T-helper 1 cell treated with Interleukin-12 subunit alpha and Interleukin-12 subunit beta and Interleukin-4 antibody, amounts not matched to agents 30 μg/mL and 1 μg/mL, for 36 hours (primary cell): ENCODE measurements around the gene AKT3.
"Not testable (repeated sequence)": the region's sequence is repeated elsewhere in the genome, so short reads cannot be mapped to it uniquely, and the experiment has no call there.

ENCODE experiments used
- H3K27ac Mint-ChIP-seq: one replicate; pipeline ENCODE4 v1.8.0; 2021; ENCODE audit warnings: mild to moderate bottlenecking, mixed read lengths
- H3K27me3 Mint-ChIP-seq: one replicate; pipeline ENCODE4 v1.8.0; 2021; ENCODE audit warnings: low read depth, mixed read lengths
- H3K36me3 Mint-ChIP-seq: one replicate; pipeline ENCODE4 v1.8.0; 2021; ENCODE audit warnings: low read depth, mixed read lengths
- H3K4me1 Mint-ChIP-seq: one replicate; pipeline ENCODE4 v1.8.0; 2021; ENCODE audit warnings: low read depth, mixed read lengths
- H3K4me3 Mint-ChIP-seq: one replicate; pipeline ENCODE4 v1.8.0; 2021; ENCODE audit warnings: mild to moderate bottlenecking, moderate library complexity, mixed read lengths
- H3K9me3 Mint-ChIP-seq: one replicate; pipeline ENCODE4 v1.8.0; 2021; ENCODE audit warnings: mixed read lengths

Gene AKT3

DNA sequence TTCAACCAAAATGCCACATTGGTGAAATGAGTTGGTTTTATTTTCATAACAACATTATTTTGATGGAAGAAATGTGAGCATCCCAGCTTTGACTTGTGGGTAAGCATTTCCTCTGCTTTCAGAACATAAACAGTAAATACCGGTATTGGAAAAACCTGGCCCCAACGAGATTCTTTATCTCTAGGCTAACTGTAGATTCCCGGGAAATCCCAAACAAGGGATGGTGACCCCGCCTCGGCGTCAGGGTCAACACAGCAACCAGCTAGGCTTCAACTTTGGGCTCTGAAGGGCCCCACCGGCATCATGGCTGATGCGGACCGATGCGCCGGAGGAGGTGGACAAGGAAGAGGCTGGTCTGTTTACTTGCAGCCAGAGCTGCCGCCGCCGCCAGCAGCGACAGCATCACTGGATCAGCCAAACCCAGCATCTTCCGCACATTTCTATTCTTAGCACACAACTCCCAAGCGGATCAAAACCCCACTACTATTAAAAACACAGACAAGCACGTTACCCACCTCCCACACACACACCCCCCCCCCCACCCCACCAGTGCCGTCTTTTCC, 1.1 kb downstream of the AKT3 start:
- peaks cover 21% of the 10 kb centered on the region for H3K4me1 Mint-ChIP-seq
- peak overlapping the region; percentile 94 for H3K27ac Mint-ChIP-seq
- H3K4me3 Mint-ChIP-seq: peak overlapping the region; percentile 96
- H3K27me3 Mint-ChIP-seq: peaks cover 42% of the 10 kb centered on the region
- H3K9me3 Mint-ChIP-seq: no peaks in the 10 kb centered on the region
- H3K36me3 Mint-ChIP-seq: peaks cover 3% of the 10 kb centered on the region

DNA sequence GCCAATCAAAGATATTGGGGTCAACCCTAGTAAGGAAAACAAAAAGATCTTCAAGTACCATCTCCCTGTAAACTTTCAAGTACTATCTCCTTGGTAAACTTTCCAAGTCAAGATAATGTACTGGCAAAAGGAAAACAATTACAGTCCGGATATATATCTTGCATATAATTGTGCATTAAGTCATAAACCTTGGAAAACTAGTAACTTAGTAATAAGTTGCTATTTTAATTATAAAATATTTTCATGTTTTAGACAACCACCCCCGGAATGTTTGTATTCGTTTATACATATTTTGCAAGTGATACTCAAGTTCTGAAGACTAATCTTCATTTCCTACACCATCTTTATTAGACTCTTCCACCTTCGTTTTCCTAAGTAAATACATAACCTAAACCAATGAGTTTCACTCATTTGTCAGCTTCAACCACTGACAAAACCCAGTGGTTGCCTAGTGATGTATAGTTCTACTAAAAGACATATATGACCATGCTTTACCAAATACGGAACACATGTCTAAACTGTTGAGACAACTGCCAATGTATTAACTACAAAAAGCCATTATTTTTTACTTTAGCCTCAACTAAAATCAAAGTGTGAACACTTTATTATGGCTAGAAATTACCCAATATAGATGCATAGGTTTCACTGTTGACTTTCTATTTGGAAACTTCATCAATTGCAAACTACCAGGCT, 1.7 kb downstream of the AKT3 start:
- Mint-ChIP-seq H3K4me3 (peak overlapping the region; percentile 96), H3K4me1 (peaks cover 21% of the 10 kb centered on the region), H3K9me3 (peaks cover 2% of the 10 kb centered on the region), H3K36me3 (peaks cover 3% of the 10 kb centered on the region), H3K27ac (no peak overlapping the region), H3K27me3 (peaks cover 42% of the 10 kb centered on the region)

GRCh38 chr1:243846761-243847160, 3.3 kb downstream of the AKT3 start:
- Mint-ChIP-seq H3K27me3 (peaks cover 34% of the 10 kb centered on the region), H3K4me3 (no peak overlapping the region), H3K9me3 (peaks cover 4% of the 10 kb centered on the region), H3K4me1 (peaks cover 29% of the 10 kb centered on the region), H3K27ac (no peak overlapping the region), H3K36me3 (peaks cover 3% of the 10 kb centered on the region)

- H3K4me3 Mint-ChIP-seq: no peak overlapping the region
- no peak overlapping the region for H3K27ac Mint-ChIP-seq
- peaks cover 4% of the 10 kb centered on the region for H3K9me3 Mint-ChIP-seq
- H3K36me3 Mint-ChIP-seq: peaks cover 5% of the 10 kb centered on the region
- peaks cover 23% of the 10 kb centered on the region for H3K4me1 Mint-ChIP-seq
- peaks cover 26% of the 10 kb centered on the region for H3K27me3 Mint-ChIP-seq
Measured at GRCh38 chr1:243845888-243846287, 4.2 kb downstream of the AKT3 start.

DNA sequence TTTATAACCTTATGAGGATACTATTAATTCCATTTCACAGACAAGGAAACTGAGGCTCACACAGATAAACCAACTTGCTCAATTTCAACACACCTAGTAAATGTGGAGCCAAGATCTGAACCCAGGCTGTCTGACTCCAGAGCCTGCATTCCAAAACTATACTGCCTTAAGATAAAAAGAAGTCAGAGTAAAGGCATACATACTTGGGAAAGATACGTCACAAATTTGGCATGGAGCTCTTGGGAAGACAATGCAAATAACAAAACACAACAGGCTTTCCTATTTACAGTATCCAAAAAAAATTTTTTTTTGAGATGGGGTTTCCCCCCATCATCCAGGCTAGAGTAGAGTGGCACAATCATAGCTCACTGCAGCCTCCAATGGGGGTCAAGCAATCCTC, 5.9 kb downstream of the AKT3 start:
- H3K27me3 Mint-ChIP-seq: peaks cover 25% of the 10 kb centered on the region
- no peak overlapping the region for H3K27ac Mint-ChIP-seq
- H3K36me3 Mint-ChIP-seq: peaks cover 5% of the 10 kb centered on the region
- no peak overlapping the region for H3K4me3 Mint-ChIP-seq
- peaks cover 4% of the 10 kb centered on the region for H3K9me3 Mint-ChIP-seq
- H3K4me1 Mint-ChIP-seq: peaks cover 23% of the 10 kb centered on the region

- Mint-ChIP-seq H3K9me3 (peaks cover 4% of the 10 kb centered on the region), H3K4me1 (peaks cover 18% of the 10 kb centered on the region), H3K27ac (no peak overlapping the region), H3K36me3 (peaks cover 2% of the 10 kb centered on the region), H3K27me3 (peaks cover 14% of the 10 kb centered on the region), H3K4me3 (no peak overlapping the region)
Measured at GRCh38 chr1:243842978-243843511, 7.0 kb downstream of the AKT3 start.

GRCh38 chr1:243842161-243842560, 7.9 kb downstream of the AKT3 start:
- peaks cover 6% of the 10 kb centered on the region for H3K9me3 Mint-ChIP-seq
- peaks cover 11% of the 10 kb centered on the region for H3K27me3 Mint-ChIP-seq
- H3K4me1 Mint-ChIP-seq: peaks cover 24% of the 10 kb centered on the region
- H3K4me3 Mint-ChIP-seq: no peak overlapping the region
- H3K36me3 Mint-ChIP-seq: peaks cover 3% of the 10 kb centered on the region
- no peak overlapping the region for H3K27ac Mint-ChIP-seq

DNA sequence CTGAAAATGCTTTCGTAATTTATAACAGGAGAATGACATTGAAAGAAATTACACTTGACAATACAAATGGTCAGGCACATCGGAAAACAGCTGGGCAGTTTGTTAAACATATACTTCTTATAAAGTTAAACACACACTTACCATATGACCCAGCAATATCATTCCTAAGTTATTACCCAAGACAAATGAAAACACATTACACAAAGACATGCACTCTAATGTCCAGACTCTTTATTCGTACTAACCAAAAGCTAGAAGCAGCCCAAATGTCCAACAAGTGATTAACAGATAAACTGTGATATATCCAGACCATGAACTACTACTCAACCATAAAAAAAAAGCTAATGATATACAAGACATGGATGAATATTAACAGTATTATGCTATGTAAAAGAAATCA, 8.5 kb downstream of the AKT3 start:
- peaks cover 8% of the 10 kb centered on the region for H3K9me3 Mint-ChIP-seq
- H3K27me3 Mint-ChIP-seq: peaks cover 8% of the 10 kb centered on the region
- H3K4me1 Mint-ChIP-seq: peaks cover 25% of the 10 kb centered on the region
- peaks cover 4% of the 10 kb centered on the region for H3K36me3 Mint-ChIP-seq
- no peak overlapping the region for H3K4me3 Mint-ChIP-seq
- H3K27ac Mint-ChIP-seq: no peak overlapping the region

DNA sequence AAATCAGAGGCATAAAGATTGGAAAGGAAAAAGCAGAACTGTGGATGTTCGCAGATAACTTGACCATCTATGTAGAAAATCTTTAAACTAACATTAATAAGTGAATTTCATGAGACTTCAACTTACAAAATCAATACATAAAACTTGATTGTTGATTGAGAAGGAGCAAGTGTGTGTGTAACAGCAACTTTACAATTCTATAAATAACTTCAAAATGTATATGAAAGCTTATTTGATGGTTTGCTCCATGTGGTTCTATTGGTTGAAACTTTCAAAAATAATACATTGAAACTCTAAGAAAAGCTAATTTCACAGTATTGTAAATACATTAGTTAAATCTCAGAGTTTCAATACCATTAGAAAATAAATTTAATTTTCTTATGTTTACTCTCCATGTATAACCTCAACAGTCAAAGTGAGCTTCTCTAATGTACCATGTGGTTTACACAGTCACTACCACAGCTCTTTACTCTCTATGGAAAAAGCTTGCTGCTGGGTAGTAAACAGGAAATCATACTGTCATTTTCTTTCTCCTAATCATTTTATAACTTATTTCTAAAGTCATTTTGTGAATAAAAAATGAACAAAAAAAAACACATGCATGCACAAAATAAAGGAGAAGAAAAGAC, 12.0 kb downstream of the AKT3 start:
- H3K27ac Mint-ChIP-seq: peak overlapping the region; percentile 49
- H3K4me3 Mint-ChIP-seq: no peak overlapping the region
- peaks cover 19% of the 10 kb centered on the region for H3K4me1 Mint-ChIP-seq
- no peaks in the 10 kb centered on the region for H3K27me3 Mint-ChIP-seq
- H3K36me3 Mint-ChIP-seq: peaks cover 21% of the 10 kb centered on the region
- H3K9me3 Mint-ChIP-seq: peaks cover 28% of the 10 kb centered on the region

GRCh38 chr1:243834130-243834529, 15.9 kb downstream of the AKT3 start:
- peaks cover 19% of the 10 kb centered on the region for H3K4me1 Mint-ChIP-seq
- H3K9me3 Mint-ChIP-seq: peaks cover 28% of the 10 kb centered on the region
- H3K27me3 Mint-ChIP-seq: no peaks in the 10 kb centered on the region
- no peak overlapping the region for H3K4me3 Mint-ChIP-seq
- H3K36me3 Mint-ChIP-seq: peaks cover 19% of the 10 kb centered on the region
- no peak overlapping the region for H3K27ac Mint-ChIP-seq

DNA sequence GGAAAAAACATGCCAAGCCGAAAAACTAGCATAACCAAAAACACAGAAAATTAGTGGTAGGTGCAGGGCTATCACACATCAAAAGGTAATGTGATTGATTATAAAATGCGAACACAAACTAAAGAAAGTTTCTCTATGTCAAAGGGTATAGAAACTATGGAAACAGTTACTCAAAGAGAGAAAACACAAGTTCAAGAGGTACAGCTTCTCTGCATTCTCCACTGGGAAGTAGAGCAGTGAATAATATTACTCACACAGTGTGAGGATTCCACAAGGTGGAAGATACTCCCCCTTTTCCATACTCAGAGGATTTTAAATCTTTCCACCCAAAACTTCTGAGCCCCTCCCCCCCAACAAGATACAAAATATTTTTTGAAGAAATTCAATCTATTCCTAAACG, 18.6 kb downstream of the AKT3 start:
- no peaks in the 10 kb centered on the region for H3K27me3 Mint-ChIP-seq
- H3K27ac Mint-ChIP-seq: no peak overlapping the region
- H3K4me3 Mint-ChIP-seq: no peak overlapping the region
- H3K9me3 Mint-ChIP-seq: peaks cover 23% of the 10 kb centered on the region
- peaks cover 25% of the 10 kb centered on the region for H3K36me3 Mint-ChIP-seq
- peaks cover 11% of the 10 kb centered on the region for H3K4me1 Mint-ChIP-seq

DNA sequence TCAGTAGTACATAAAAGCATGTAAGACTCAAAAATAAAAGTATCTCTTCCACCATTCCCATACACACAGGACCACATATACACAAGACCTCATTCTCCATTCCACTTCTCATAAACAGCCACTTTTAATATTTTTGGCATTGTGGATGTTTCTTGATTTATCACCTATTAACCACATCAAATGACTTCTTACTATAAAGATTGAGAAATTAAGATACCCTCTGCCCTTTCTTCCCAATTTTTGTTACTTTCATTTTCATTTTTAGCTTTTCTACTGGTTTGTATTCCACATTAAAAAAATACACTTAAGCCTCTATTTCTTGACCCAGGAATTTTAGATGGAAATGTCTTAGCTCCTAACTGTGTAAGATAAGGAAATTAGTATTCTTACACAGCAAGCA, 22.8 kb downstream of the AKT3 start:
- Mint-ChIP-seq H3K4me1 (peaks cover 13% of the 10 kb centered on the region), H3K9me3 (peaks cover 18% of the 10 kb centered on the region), H3K36me3 (peaks cover 12% of the 10 kb centered on the region), H3K27ac (no peak overlapping the region), H3K27me3 (no peaks in the 10 kb centered on the region), H3K4me3 (no peak overlapping the region)

DNA sequence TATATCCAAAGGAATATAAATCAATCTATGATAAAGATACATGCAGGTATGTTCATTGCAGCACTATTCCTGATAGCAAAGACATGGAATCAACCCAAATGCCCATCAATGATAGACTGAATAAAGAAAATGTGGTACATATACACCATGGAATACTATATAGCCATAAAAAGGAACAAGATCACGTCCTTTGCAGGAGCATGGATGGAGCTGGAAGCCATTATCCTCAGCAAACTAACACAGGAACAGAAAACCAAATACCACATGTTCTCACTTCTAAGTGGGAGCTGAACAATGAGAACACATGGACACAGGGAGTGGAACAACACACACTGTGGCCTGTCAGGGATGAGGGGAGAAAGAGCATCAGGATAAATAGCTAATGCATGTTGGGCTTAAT, 25.1 kb downstream of the AKT3 start:
- H3K4me1 Mint-ChIP-seq, H3K4me3 Mint-ChIP-seq, H3K27me3 Mint-ChIP-seq, H3K27ac Mint-ChIP-seq: not testable (repeated sequence)
- peaks cover 28% of the 10 kb centered on the region for H3K36me3 Mint-ChIP-seq
- H3K9me3 Mint-ChIP-seq: peaks cover 39% of the 10 kb centered on the region

GRCh38 chr1:243821177-243821680, 28.8 kb downstream of the AKT3 start:
- H3K9me3 Mint-ChIP-seq: peaks cover 39% of the 10 kb centered on the region
- no peaks in the 10 kb centered on the region for H3K27me3 Mint-ChIP-seq
- no peak overlapping the region for H3K27ac Mint-ChIP-seq
- H3K4me1 Mint-ChIP-seq: peaks cover 2% of the 10 kb centered on the region
- H3K4me3 Mint-ChIP-seq: no peak overlapping the region
- peaks cover 20% of the 10 kb centered on the region for H3K36me3 Mint-ChIP-seq

GRCh38 chr1:243819438-243819839, 30.6 kb downstream of the AKT3 start:
- H3K36me3 Mint-ChIP-seq: peaks cover 19% of the 10 kb centered on the region
- H3K4me3 Mint-ChIP-seq: no peak overlapping the region
- peaks cover 48% of the 10 kb centered on the region for H3K9me3 Mint-ChIP-seq
- no peaks in the 10 kb centered on the region for H3K27me3 Mint-ChIP-seq
- H3K4me1 Mint-ChIP-seq: peaks cover 2% of the 10 kb centered on the region
- H3K27ac Mint-ChIP-seq: no peak overlapping the region
